ENCODE results near the gene SMCHD1.
"Not testable (repeated sequence)": the region's sequence is repeated elsewhere in the genome, so short reads cannot be mapped to it uniquely, and the experiment has no call there.

Gene SMCHD1

GRCh38 chr18:2716394-2717326, 61.1 kb downstream of the SMCHD1 start:
- DNase-seq (ENCODE audit: low read depth): no peak

GRCh38 chr18:2717407-2717806, 61.9 kb downstream of the SMCHD1 start:
- no peak for DNase-seq (ENCODE audit: low read depth)

GRCh38 chr18:2719040-2719439, 63.5 kb downstream of the SMCHD1 start:
- DNase-seq (ENCODE audit: low read depth): no peak

GRCh38 chr18:2723207-2723606, 67.7 kb downstream of the SMCHD1 start:
- DNase-seq (ENCODE audit: low read depth): no peak

- no peak for DNase-seq (ENCODE audit: low read depth)
Measured at GRCh38 chr18:2729757-2730156, 74.2 kb downstream of the SMCHD1 start.

GRCh38 chr18:2736823-2737222, 81.3 kb downstream of the SMCHD1 start:
- DNase-seq (ENCODE audit: low read depth): no peak

GRCh38 chr18:2740082-2740481, 84.6 kb downstream of the SMCHD1 start:
- not testable (repeated sequence) for DNase-seq (ENCODE audit: low read depth)

GRCh38 chr18:2746274-2746673, 90.7 kb downstream of the SMCHD1 start:
- DNase-seq (ENCODE audit: low read depth): no peak

GRCh38 chr18:2758309-2758708, 102.8 kb downstream of the SMCHD1 start:
- no peak for DNase-seq (ENCODE audit: low read depth)

GRCh38 chr18:2774669-2775068, 119.1 kb downstream of the SMCHD1 start:
- DNase-seq (ENCODE audit: low read depth): no peak

- no peak for DNase-seq (ENCODE audit: low read depth)
Measured at GRCh38 chr18:2776601-2777000, 121.1 kb downstream of the SMCHD1 start.

- DNase-seq (ENCODE audit: low read depth): no peak
Measured at GRCh38 chr18:2777241-2777640, 121.7 kb downstream of the SMCHD1 start.

- DNase-seq (ENCODE audit: low read depth): no peak
Measured at GRCh38 chr18:2780750-2781149, 125.2 kb downstream of the SMCHD1 start.

- DNase-seq (ENCODE audit: low read depth): no peak
Measured at GRCh38 chr18:2787225-2787624, 131.7 kb downstream of the SMCHD1 start.

GRCh38 chr18:2792395-2792794, 136.9 kb downstream of the SMCHD1 start:
- no peak for DNase-seq (ENCODE audit: low read depth)

GRCh38 chr18:2794159-2794558, 138.6 kb downstream of the SMCHD1 start:
- DNase-seq (ENCODE audit: low read depth): no peak

- no peak for DNase-seq (ENCODE audit: low read depth)
Measured at GRCh38 chr18:2797951-2798350, 142.4 kb downstream of the SMCHD1 start.

GRCh38 chr18:2799369-2799768, 143.8 kb downstream of the SMCHD1 start:
- DNase-seq (ENCODE audit: low read depth): no peak

- no peak for DNase-seq (ENCODE audit: low read depth)
Measured at GRCh38 chr18:2805970-2806943, 150.7 kb downstream of the SMCHD1 start.

GRCh38 chr18:2808640-2809039, 153.1 kb downstream of the SMCHD1 start:
- DNase-seq (ENCODE audit: low read depth): not testable (repeated sequence)

- not testable (repeated sequence) for DNase-seq (ENCODE audit: low read depth)
Measured at GRCh38 chr18:2809666-2810183, 154.2 kb downstream of the SMCHD1 start.

- DNase-seq (ENCODE audit: low read depth): no peak
Measured at GRCh38 chr18:2811416-2811815, 155.9 kb downstream of the SMCHD1 start.

Measured in HS-27A (cell line).